Esophagus (tissue), 2 donors: ENCODE data around the gene MED26. TPM values are rescaled to one million over a fixed set of nuclear protein-coding genes. Genes with fewer than 3 reads are reported as not detected.
"Not testable (repeated sequence)": the region's sequence is repeated elsewhere in the genome, so short reads cannot be mapped to it uniquely, and the experiment has no call there.

Experiments
- H3K27ac ChIP-seq, 2 donors: one replicate each; pipeline ENCODE4 v1.5.1; 2013; ENCODE audit warnings: low read depth in 2 of 2, mild to moderate bottlenecking in 2 of 2, inconsistent platforms in 1 of 2, low read length in 1 of 2, moderate library complexity in 1 of 2
- H3K27me3 ChIP-seq, 2 donors: one replicate each; pipeline ENCODE4 v1.6.1; 2013; ENCODE audit warnings: low read length in 2 of 2, control low read depth in 1 of 2, mild to moderate bottlenecking in 1 of 2; ENCODE audit not compliant: insufficient read depth in 2 of 2, control insufficient read depth in 1 of 2
- H3K36me3 ChIP-seq, 2 donors: one replicate each; pipeline ENCODE4 v1.6.1; 2013; ENCODE audit warnings: low read length in 1 of 2; ENCODE audit not compliant: control insufficient read depth in 2 of 2, insufficient read depth in 2 of 2
- H3K4me1 ChIP-seq, 2 donors: one replicate each; pipeline ENCODE4 v1.6.1; 2013; ENCODE audit warnings: low read length in 1 of 2; ENCODE audit not compliant: control insufficient read depth in 2 of 2, insufficient read depth in 2 of 2
- H3K4me3 ChIP-seq, 2 donors: one replicate each; pipeline ENCODE4 v1.5.1; 2013; ENCODE audit warnings: low read length in 2 of 2, mild to moderate bottlenecking in 2 of 2, low read depth in 1 of 2, moderate library complexity in 1 of 2
- H3K9me3 ChIP-seq, 2 donors: one replicate each; pipeline ENCODE4 v1.6.1; 2013; ENCODE audit warnings: mild to moderate bottlenecking in 2 of 2, low read depth in 1 of 2, low read length in 1 of 2, moderate library complexity in 1 of 2; ENCODE audit not compliant: control insufficient read depth in 2 of 2, insufficient read depth in 1 of 2
- WGBS, 2 donors: extraction: QIAGEN DNeasy Blood & Tissue Kit; methylation state at CpG; one replicate each; pipeline ENCODE4 v1.1.7; 2013; 5-methylcytosine and 5-hydroxymethylcytosine counted together
- polyA plus RNA-seq, 2 donors: library from polyadenylated mRNA; stranded (reverse); fragments of 200-250 nt; gene quantifications; one replicate each; pipeline ENCODE4 v1.2.3, GENCODE V29; 2013
- donor health status: healthy with polysubstance abuse.
- donor health status: Bipolar disorder and iron deficiency.

Gene MED26
- polyA plus RNA-seq, result 1 to 10 TPM; 5.0 to 5.5 TPM

GRCh38 chr19:16628183-16628983 is at the start of gene MED26:
TSS of gene MED26 (minus strand) at chr19:16628204. CDS start at chr19:16627943, 261 bp downstream.
- Histone ChIP-seq H3K27ac (peak within 1 kb of the TSS; percentile 96 to 98), H3K4me3 (peak within 1 kb of the TSS; percentile 95 to 97), H3K36me3 (peaks cover 5 to 9% of the 10 kb centered on the region in 2 donors), H3K4me1 (peaks cover 2 to 4% of the 10 kb centered on the region in 2 donors), H3K27me3 (no peaks in the 10 kb centered on the region), H3K9me3 (no peaks in the 10 kb centered on the region)
- WGBS, 2 donors, result 0% methylated on average over 95 to 98 of the region's 98 CpGs

- Histone ChIP-seq H3K9me3 (peaks cover 0 to 5% of the 10 kb centered on the region in 2 donors), H3K27ac (peak overlapping the region in 1 of 2 donors; percentile 53), H3K27me3 (no peaks in the 10 kb centered on the region), H3K36me3 (peaks cover 0 to 7% of the 10 kb centered on the region in 2 donors), H3K4me3 (no peak overlapping the region), H3K4me1 (no peaks in the 10 kb centered on the region)
Observed at GRCh38 chr19:16677055-16677454, 49.1 kb upstream of the MED26 start.

- WGBS, 2 donors, result 82 to 88% methylated on average over 15 of the region's 15 CpGs
- peak overlapping the region; percentile 52 to 69 for H3K27ac ChIP-seq
Observed at GRCh38 chr19:16676101-16676798, 48.2 kb upstream of the MED26 start.

GRCh38 chr19:16673839-16674238 is 45.8 kb upstream of the MED26 start:
- not testable (repeated sequence) for H3K36me3 ChIP-seq, H3K27me3 ChIP-seq, H3K4me3 ChIP-seq, H3K27ac ChIP-seq, H3K4me1 ChIP-seq, H3K9me3 ChIP-seq
- WGBS, 2 donors, result 82 to 83% methylated on average over 4 of the region's 4 CpGs

More at GRCh38 chr19:16676101-16676798, 48.2 kb upstream of the MED26 start:
- Histone ChIP-seq H3K27me3 (no peaks in the 10 kb centered on the region), H3K4me3 (no peak overlapping the region), H3K4me1 (no peaks in the 10 kb centered on the region), H3K36me3 (peaks cover 0 to 7% of the 10 kb centered on the region in 2 donors), H3K9me3 (peaks cover 0 to 5% of the 10 kb centered on the region in 2 donors)

- WGBS, 2 donors, result 91% methylated on average over 3 of the region's 3 CpGs
- Histone ChIP-seq H3K27ac (no peak overlapping the region), H3K27me3 (no peaks in the 10 kb centered on the region), H3K4me1 (no peaks in the 10 kb centered on the region), H3K4me3 (no peak overlapping the region), H3K36me3 (no peaks in the 10 kb centered on the region), H3K9me3 (no peaks in the 10 kb centered on the region)
Observed at GRCh38 chr19:16673231-16673630, 45.2 kb upstream of the MED26 start.

- 83 to 84% methylated on average over 12 of the region's 12 CpGs for WGBS, 2 donors
- Histone ChIP-seq H3K27ac (no peak overlapping the region), H3K4me1 (no peaks in the 10 kb centered on the region), H3K9me3 (no peaks in the 10 kb centered on the region), H3K27me3 (no peaks in the 10 kb centered on the region), H3K36me3 (no peaks in the 10 kb centered on the region), H3K4me3 (no peak overlapping the region)
Observed at GRCh38 chr19:16671652-16672274, 43.8 kb upstream of the MED26 start.

GRCh38 chr19:16670291-16670690 is 42.3 kb upstream of the MED26 start:
- Histone ChIP-seq H3K27ac (no peak overlapping the region), H3K9me3 (no peaks in the 10 kb centered on the region), H3K4me3 (no peak overlapping the region), H3K27me3 (no peaks in the 10 kb centered on the region), H3K36me3 (no peaks in the 10 kb centered on the region), H3K4me1 (no peaks in the 10 kb centered on the region)
- WGBS, 2 donors, result 92 to 98% methylated on average over 13 of the region's 13 CpGs

- H3K27ac ChIP-seq, H3K36me3 ChIP-seq, H3K9me3 ChIP-seq, H3K4me1 ChIP-seq, H3K27me3 ChIP-seq, H3K4me3 ChIP-seq: not testable (repeated sequence)
- WGBS, 2 donors, result 91 to 94% methylated on average over 4 of the region's 4 CpGs
Observed at GRCh38 chr19:16668702-16669101, 40.7 kb upstream of the MED26 start.

GRCh38 chr19:16668176-16668575 is 40.2 kb upstream of the MED26 start:
- Histone ChIP-seq H3K9me3 (no peaks in the 10 kb centered on the region), H3K4me1 (no peaks in the 10 kb centered on the region), H3K36me3 (no peaks in the 10 kb centered on the region), H3K27ac (no peak overlapping the region), H3K27me3 (no peaks in the 10 kb centered on the region), H3K4me3 (no peak overlapping the region)
- WGBS, 2 donors, result 95 to 97% methylated on average over 5 of the region's 5 CpGs
